CD4-positive, alpha-beta T cell treated with Interleukin-15 for 4 hours (primary cell): ENCODE measurements around the gene NELL2.
"Not testable (repeated sequence)": the region's sequence is repeated elsewhere in the genome, so short reads cannot be mapped to it uniquely, and the experiment has no call there.

Experiments
- DNase-seq: peaks from one replicate; pipeline ENCODE4 v3.0.0-alpha.2; 2020; ENCODE audit warnings: low spot score

NELL2 gene

GRCh38 chr12:44847888-44848702, 28.0 kb downstream of the NELL2 start:
- peak; percentile 79 for DNase-seq

- no peak for DNase-seq
Measured at GRCh38 chr12:44847403-44847802, 28.7 kb downstream of the NELL2 start.

GRCh38 chr12:44846826-44847225, 29.3 kb downstream of the NELL2 start:
- DNase-seq: no peak

- DNase-seq: no peak
Measured at GRCh38 chr12:44842669-44843068, 33.4 kb downstream of the NELL2 start.

- DNase-seq: no peak
Measured at GRCh38 chr12:44839785-44840184, 36.3 kb downstream of the NELL2 start.

- DNase-seq: no peak
Measured at GRCh38 chr12:44837114-44837755, 38.9 kb downstream of the NELL2 start.

DNA sequence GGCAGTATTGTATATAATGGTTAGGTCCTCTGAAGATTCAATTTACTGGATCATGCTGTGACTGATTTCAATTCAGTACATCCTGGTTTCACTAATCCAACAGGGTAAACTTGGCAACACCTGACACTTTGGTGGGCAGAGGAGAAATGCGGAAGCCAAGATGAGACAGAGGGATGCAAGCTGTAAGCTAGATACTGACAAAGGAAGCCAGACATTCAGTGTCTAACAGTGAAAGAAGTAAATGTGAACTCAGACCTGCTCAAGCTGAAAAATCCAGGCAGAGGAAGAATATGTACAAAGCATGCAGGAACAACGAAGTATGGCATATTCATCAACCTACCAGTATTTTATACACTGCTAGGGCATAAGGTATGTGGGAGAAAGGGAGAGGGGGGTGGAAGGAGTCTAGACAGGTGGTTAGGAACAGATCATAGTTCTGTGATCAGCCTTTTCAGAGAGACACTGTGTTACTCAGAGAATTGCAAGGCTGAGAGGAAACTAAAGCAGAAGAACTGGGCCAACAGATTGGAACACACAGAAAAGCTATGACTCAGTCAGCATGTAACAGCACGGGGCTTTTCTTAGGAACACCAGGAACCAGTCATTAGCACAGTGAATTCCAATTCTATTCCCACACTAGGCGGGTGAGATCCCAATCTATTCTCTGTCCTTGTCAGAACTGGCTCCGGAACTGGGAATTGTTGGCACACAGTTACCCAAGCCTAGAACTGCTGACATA, 40.3 kb downstream of the NELL2 start:
- DNase-seq: peak; percentile 74

DNA sequence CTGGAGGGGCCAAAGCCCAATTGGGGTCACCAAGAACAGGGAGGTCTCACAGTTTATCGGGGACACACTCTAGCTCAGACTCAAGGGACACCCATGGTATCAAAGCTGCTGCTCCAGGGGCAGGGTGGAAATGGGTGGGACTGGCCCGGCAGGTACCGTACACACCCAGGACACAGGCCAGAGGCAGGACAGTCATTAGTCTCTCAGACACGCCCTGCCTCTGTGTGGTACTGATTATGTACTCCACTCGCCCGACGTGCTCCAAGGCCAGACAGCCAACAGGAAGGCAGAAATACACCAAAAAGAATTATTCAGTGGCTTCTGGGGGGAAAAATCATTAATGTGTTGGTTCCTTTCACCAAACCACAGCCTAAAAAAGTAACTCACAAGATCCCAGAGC, 41.1 kb downstream of the NELL2 start:
- DNase-seq: not testable (repeated sequence)

DNA sequence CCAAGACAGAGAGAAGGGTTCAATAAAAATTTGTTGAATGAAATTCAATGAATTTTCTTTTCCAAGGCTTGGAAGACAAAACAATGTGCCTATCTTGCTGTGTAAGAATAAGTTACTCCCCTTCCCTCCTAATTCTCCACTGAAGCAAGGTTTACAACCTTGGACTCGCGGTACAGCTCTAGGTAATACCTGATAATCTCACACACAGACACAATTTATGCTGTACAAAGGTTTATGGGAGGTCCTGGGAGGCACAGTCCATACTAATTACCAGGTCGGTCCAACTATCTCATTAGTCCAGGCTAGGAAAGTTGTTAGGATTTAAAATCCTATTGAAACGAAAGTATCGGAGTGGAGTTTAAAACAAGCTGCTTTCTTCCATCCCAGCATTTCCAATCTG, 42.6 kb downstream of the NELL2 start:
- DNase-seq: no peak

- no peak for DNase-seq
Measured at GRCh38 chr12:44830566-44831055, 45.5 kb downstream of the NELL2 start.

- DNase-seq: no peak
Measured at GRCh38 chr12:44829045-44829444, 47.1 kb downstream of the NELL2 start.

DNA sequence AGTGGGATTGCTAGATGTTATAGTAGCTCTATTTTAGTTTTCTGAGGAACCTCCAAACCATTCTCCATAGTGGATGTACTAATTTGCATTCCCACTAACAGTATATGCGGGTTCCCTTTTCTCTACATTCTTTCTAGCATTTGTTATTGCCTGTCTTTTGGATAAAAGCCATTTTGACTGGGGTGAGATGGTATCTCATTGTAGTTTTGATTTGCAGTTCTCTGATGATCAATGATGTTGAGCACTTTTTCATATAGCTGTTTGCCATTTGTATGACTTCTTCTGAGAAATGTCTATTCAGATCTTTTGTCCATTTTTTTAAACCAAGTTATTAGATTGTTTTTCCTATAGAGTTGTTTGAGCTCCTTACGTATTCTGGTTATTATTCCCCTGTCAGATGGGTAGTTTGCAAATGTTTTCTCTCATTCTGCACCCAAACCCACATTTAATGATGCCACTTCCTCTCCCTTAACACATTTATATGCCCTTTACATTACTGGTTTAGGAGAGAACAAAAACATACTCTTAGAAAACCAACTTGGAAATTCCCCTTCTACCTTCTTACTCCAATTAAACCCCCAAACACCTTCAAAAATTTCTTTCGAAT, 48.2 kb downstream of the NELL2 start:
- DNase-seq: peak; percentile 54

- not testable (repeated sequence) for DNase-seq
Measured at GRCh38 chr12:44821702-44822101, 54.4 kb downstream of the NELL2 start.

DNA sequence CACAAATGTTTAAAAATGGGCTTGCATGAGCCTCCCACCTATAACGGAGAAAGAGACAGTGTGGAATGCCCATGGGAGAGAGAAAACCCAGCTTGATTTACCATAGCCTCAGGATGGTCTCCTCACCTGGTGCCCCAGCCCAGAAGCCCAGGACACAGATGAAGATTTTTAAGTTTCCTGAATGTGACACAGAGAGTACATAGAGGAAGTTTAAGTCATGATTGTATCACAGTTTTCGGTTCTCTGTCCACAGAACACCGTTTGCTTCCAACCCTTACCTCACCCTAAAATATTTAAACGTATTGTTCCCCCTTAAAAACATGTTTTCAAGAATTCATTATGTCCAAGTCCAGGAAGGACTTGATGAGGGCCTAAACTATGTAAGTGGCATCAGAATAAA, 56.2 kb downstream of the NELL2 start:
- DNase-seq: no peak

- no peak for DNase-seq
Measured at GRCh38 chr12:44817687-44818086, 58.4 kb downstream of the NELL2 start.

DNA sequence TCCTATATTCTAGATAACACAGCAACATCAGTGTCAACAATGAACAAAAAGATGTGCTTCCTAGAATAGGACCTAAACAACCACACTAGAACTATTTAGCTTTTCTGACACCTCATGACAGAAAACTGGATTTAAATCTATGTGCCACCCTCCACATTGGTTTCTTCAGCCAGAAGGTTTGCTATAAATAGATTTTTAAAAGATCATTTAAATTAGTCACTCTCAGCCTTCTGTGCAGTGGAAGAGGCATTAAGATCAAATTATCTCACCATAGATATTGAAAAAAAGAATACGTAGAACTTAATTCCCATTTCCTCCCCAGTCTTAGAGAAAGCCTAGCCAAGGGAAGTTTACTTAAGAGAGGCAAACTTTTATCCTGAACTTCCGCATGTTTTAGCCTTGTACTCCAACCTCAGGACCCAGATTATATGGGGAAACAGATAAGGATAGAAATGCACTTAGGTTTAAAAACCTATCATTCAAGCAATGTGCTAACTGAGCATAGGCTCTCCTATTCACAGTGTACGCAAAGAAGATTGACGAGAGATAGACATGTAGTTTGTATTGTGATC, 59.6 kb downstream of the NELL2 start:
- DNase-seq: no peak

DNA sequence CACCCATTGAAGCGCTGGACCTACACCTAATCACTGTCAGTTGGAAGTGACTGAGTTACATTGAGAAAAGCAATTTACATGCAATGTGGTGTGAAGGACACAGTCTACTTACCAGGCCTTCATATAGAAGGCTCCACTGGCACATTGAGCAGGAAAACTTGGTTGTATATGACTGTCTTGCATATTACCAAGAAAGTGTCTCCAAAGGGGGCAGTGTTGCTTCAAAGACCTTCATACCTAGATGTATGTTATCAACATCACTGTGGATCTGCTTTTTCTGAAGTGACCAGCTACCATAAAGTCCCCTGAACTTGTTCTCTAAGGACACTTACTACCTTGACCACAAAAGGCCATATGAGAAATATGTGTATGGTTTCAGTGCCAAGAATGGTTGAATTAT, 64.1 kb downstream of the NELL2 start:
- DNase-seq: peak; percentile 72

- DNase-seq: no peak
Measured at GRCh38 chr12:44804068-44804467, 72.0 kb downstream of the NELL2 start.

- no peak for DNase-seq
Measured at GRCh38 chr12:44795970-44796369, 80.1 kb downstream of the NELL2 start.

GRCh38 chr12:44788731-44789130, 87.4 kb downstream of the NELL2 start:
- no peak for DNase-seq

DNA sequence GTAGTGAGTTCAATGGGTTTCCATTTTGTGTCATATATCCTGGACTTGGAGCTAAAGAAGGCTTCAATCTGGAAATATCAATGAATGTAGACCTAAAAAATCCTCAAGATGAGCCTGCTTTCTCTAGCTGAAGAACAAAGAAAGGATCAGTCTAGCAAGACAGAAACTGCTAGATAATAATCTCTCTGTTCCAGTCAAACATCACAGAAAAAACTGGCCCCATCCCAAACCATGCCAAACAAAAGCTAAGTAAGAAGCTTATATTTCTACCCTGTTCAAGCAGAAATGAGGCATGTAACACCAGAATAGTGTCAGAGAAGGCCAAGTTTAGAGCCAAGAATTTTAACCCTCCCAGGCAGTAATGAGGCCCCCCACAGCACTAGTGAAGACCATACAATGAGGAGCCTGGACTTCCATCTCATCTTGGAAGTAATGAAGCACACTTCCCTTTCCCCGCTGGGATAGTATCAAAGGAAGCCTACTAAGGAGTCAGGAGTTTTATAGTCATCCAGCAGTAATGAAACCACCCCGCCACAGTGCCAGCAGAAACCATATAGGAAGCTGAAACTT, 95.8 kb downstream of the NELL2 start:
- no peak for DNase-seq

DNA sequence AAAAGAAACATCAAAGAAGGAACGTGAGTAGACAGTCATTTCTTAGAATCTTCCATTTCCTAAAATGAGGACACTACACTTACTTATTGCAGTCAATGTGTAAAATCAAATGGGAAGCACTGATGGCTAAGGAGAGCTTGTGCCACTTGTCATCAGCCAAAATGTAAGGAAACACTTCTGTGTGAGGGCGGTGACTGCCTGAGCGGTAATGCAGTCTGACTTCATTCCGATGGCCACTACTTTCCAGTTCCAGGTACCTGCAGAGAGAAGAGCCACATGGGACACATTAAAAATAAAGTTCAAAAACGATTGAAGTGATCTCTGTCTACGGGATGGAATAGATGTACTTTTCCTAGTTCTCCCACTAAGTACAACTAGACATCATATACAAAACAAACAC, 96.3 kb downstream of the NELL2 start:
- DNase-seq: no peak
